Renal pelvis (tissue), 4 donors: Measurements from ENCODE around the gene USP13. TPM values are rescaled to one million over a fixed set of nuclear protein-coding genes. Genes with fewer than 3 reads are reported as not detected.
A peak's percentile ranks its signal among the peaks of the same experiment; 100 is the strongest.
"Not testable (repeated sequence)": the region's sequence is repeated elsewhere in the genome, so short reads cannot be mapped to it uniquely, and the experiment has no call there.

Source experiments
- DNase-seq: peaks from one replicate; pipeline ENCODE4 v3.0.0-alpha.2; 2013
- polyA plus RNA-seq, 3 donors: library from polyadenylated mRNA; unstranded; fragments of 120-200 nt; gene quantifications; one replicate each; pipeline ENCODE4 v1.2.1, GENCODE V29; 2013; ENCODE audit not compliant: insufficient read length in 3 of 3

USP13 gene
- polyA plus RNA-seq, 3 donors = 13.2 to 14.9 (median 13.7) TPM

DNA sequence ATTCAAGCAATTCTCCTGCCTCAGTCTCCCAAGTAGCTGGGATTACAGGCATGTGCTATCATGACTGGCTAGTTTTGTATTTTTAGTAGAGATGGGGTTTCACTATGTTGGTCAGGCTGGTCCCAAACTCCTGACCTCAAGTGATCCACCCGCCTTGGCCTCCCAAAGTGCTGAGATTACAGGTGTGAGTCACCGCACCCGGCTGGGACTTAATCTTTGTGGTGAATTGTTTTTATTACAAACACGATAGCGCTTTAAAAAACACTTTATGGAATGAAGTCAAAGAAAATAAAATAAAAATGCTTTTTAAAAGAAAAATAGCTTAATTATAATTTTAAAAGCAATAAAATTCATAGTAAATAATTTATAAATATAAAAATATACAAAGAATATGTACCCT, 130.0 kb downstream of the USP13 start:
- DNase-seq = not testable (repeated sequence)

- DNase-seq = no peak
These were observed 136.2 kb downstream of the USP13 start for GRCh38 chr3:179788996-179789395.

DNA sequence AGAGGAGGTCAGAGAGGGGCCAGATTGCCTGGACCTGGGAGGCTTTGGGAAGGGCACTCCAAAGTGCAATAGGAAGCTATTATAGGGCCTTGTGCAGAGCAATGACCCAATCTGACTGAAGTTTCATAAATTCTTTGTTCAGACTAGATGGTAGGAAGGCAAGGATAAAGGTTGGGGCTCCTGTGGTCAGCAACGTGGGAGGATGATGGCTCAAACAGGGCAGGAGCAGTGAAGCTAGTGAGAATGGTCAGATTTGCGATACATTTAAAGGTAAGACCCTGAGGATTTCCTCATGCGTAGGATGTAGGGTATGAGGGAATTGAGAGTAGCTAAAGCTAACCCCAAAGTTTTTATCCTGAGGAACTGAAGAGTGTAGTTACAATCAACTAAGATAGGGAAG, 139.0 kb downstream of the USP13 start:
- DNase-seq = no peak

DNA sequence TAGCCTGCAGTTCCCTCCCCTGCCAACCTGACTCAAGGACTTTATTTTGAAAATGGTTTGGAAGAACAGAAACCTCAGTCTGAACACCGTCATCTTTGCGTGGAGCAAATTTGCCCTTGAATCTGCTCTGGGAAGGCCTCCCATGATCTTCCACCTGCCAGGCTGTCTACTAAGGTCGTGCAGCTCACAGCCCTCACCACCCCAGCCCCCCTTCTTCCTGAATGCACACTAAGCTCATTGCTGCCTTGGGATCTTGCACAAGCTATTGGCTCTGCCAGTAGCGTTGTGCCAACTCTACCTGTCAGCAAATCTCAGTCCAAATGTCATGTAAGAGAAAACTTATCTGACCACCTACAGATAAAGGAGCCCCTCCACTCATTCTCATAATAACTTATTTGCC, 141.5 kb downstream of the USP13 start:
- no peak for DNase-seq

DNA sequence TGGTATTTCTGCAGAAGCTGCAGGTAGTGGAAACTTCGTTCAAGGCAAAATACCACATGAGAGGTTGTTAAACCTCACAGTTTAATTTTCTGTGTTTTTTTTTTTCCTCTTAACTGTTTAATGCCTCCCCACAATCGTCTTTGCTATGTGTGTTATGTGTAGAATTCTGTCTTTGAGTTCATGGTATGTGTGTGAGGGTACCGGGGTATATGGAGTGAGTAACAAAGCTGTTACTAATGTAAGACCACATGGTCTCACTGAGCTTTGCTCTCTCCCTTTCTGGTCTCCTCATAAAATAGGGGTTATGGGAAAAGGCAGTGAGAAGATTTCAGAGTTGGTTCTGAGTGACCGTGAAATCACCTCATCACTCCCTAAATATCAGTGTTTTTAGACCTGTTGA, 143.6 kb downstream of the USP13 start:
- DNase-seq = no peak

- DNase-seq = no peak
These were observed 144.4 kb downstream of the USP13 start for GRCh38 chr3:179797192-179797591.

DNA sequence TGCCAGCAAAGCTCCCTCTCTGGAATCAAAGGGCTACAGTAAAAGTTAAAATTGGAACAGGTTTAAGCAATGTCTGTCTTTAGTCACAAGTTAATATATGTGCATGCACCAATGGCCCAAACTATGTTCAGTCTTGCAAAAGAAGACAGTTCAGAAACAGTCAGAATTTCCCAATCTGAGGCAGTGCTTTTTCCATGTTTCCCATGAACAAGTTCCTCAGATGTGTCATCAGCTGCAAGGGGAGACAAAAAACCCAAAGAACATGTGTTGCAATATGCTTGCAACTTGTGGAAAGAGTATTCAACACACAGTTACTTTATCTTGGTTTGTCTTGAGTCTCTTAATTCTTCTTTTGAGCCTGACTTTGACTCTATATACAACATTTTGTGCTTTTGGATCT, 148.4 kb downstream of the USP13 start:
- DNase-seq = no peak

GRCh38 chr3:179801856-179802255, 149.0 kb downstream of the USP13 start:
- DNase-seq = no peak

DNA sequence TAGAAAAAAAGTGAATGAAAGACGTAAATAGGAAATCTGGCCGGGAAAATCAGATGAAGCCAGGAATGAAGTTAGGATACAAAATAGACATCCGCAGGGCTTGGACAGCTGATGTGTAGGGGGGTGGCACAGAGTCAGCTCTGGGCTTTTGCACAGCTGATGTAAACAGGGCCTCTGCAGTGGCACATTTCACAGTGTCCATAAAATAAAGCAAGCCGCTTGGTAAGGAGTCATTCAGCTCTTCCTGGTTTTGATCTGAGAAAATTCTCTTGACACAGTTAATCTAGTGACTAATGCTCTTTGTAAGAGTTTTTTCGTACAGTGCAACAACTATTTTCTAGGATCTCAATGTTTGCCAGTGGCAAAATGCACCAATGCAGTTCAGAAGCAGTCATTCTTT, 153.3 kb downstream of the USP13 start:
- DNase-seq = no peak

DNA sequence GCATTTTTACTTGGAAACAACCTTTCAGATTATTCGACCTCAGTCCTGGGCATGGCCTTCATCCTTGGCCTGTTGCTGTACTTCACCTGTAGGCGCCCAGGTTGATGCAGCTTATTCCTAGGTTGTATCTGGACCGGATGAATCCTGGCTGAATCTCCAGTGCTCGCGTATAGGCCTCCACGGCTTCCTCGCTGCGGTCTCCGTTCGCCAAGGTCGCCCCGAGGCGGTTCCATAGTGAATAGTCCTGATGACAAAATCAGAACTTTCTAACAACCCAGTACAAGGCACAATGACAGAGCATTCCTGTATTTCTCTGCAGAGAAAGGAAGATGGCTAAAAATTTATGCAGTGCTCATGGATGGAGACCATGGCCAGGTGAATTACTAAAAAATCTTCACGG, 154.7 kb downstream of the USP13 start:
- DNase-seq = no peak

- DNase-seq = no peak
These were observed 156.8 kb downstream of the USP13 start for GRCh38 chr3:179809639-179810038.

DNA sequence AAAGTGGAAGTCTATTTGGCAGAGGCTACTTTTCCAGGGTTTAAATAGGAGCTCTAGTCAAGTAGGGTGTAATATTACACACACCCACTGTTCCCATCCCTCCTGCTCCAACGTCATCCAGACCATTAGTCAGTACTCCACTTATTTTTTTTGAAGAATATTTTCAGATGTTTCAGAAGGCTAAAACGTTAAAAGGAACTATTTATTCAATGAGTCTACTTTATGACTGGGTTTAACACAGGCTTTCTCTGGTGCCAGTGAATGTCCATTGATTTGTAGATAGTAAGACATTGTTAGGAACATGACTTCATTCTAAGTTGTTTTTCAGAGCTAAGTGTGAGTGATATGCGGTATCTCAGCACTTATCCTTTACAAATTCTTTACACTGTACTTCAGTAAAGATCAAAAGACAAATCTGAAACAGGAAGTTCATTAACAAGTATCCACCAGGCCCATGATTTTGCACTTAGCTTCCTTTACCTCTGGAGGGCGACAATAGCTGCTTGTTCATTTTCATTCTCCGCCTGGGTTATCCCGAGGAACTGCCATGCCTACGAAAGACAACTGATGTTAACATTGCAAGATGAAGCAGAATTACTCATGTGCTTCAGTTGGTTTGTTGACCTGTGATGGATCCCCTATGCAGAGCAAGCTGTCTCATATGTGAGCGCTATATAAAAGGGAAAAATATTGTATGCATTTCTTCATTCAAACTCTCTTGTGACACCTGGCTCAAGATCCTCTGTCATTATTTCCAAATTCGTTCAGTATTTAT, 158.7 kb downstream of the USP13 start:
- peak; percentile 44 for DNase-seq

DNA sequence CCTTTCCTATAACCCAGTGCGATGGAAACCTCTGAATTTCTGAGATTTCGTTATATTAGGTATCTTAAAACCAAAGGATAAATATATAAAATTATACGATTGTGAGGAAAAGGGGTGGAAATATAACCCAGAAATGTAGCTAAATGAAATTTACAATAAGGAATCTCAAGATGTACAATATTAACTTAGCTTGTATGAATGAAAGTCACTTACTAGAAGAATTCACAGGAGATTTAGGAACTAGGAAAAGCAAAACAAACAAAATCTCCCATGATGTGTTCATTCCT, 159.2 kb downstream of the USP13 start:
- DNase-seq = no peak

- no peak for DNase-seq
These were observed 166.5 kb downstream of the USP13 start for GRCh38 chr3:179819379-179819778.

DNA sequence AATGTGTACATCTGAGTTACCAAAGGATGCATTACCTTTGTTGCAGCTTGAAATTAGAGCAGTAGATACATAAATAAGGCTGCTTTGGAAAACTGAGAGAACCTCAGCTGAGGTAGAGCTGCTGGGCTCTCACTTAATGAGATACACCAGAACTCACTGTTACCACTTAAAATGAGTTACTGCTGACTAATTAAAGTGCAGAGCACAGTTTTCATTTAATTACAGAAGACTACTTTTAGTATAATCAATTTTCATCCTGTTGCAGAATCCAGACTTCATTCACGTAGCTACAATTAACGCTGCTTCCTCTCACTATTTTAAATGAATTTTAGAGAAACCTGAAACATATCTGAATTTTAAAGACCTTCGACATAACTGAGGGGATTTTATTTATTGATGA, 169.5 kb downstream of the USP13 start:
- DNase-seq = no peak

- DNase-seq = no peak
These were observed 172.8 kb downstream of the USP13 start for GRCh38 chr3:179825527-179826246.

GRCh38 chr3:179826247-179826637, 173.4 kb downstream of the USP13 start:
- no peak for DNase-seq

DNA sequence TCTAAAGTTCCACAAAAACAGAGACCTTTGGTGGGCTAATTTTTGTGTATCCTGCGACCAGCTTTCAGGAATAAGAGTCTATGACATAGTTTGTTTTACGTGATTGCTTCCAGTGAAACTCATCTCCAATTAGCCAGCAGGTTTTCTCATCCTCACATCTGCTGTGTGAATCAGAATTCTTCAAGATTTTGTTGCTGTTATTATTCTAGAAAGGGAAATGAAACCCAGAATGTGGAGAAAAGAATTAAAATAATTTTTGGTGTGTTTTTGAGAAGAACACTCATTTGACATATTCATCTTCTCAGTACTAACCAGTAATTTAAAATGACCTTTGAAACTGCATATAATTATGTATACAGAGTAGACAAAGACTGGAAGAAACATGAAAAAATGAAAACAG, 175.9 kb downstream of the USP13 start:
- no peak for DNase-seq

DNA sequence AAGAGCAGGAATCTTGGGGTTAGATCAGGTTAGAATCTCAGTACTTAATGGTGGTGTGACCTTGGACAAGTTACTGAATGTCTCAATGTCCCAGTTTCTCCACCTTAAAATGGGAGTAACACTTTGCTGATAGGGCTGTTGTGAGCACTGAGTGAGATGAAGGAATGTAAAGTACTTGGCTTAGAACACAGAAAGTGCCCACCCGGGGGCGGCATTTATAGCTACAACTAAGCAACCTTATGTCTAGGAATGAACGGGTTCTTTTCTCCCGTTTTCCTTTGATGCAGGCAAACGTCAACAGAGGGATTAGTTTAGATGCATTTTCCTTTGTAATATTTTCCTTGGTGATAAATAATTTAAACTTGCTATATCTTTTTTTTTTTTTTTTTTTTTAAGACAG, 176.6 kb downstream of the USP13 start:
- DNase-seq = no peak

DNA sequence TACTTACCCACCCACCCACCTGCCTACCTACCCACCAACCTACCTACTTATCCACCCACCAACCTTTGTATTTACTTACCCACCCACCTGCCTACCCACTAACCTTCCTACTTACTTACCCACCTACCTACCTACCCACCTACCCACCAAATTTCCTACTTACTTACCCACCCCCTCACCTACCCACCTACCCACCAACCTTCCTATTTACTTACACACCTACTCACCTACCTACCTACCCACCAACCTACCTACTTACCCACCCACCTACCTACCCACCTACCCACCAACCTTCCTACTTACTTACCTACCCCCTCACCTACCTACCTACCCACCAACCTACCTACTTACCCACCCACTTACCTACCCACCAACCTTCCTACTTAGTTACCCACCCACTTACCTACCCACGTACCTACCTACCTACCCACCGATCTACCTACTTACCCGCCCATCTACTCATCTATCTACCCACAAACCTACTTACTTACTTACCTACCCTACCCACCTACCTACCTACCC, 179.6 kb downstream of the USP13 start:
- no peak for DNase-seq

DNA sequence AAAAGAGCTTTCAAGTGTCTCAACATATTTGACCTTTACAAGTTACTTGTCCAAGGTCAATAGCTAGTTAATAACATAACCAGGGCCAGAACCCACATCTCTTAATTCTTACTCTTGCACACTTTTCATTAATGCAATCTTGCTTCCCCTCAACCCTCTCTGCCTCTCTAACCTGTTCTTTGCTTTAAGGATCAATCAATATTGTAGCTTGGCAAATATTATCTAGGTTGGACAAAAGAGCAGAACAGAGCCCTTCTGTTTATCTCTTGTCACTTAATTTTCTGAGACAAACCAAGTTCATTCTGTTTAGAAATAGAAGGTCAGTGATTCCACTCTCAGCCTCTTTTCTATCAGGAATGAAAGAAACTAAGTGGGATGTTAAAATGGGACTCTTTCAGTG, 180.5 kb downstream of the USP13 start:
- no peak for DNase-seq

DNA sequence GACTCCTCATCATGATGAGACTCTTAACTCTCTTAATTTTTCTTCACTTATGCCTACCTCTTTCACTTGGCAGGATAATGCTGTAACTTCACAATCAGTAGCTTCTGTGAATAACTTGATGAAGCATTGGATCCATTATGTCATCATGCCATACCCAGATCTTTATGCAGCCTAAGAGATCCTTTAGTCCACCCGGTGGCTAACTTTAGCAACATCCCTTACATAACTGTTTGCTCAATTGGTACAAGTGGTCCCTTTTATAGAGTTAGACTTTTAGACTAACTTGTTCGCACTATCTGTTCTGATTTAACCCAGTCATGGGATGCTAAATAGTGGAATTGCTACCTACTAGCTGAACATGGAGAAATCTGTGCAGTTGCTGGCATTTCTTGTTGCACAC, 184.5 kb downstream of the USP13 start:
- DNase-seq = no peak
